ENCODE data around the gene CASZ1. TPM values are rescaled to one million over a fixed set of nuclear protein-coding genes. Genes with fewer than 3 reads are reported as not detected.

CASZ1 gene
- total RNA-seq, 1 experiment from 2014 or later = 3.9 TPM

DNA sequence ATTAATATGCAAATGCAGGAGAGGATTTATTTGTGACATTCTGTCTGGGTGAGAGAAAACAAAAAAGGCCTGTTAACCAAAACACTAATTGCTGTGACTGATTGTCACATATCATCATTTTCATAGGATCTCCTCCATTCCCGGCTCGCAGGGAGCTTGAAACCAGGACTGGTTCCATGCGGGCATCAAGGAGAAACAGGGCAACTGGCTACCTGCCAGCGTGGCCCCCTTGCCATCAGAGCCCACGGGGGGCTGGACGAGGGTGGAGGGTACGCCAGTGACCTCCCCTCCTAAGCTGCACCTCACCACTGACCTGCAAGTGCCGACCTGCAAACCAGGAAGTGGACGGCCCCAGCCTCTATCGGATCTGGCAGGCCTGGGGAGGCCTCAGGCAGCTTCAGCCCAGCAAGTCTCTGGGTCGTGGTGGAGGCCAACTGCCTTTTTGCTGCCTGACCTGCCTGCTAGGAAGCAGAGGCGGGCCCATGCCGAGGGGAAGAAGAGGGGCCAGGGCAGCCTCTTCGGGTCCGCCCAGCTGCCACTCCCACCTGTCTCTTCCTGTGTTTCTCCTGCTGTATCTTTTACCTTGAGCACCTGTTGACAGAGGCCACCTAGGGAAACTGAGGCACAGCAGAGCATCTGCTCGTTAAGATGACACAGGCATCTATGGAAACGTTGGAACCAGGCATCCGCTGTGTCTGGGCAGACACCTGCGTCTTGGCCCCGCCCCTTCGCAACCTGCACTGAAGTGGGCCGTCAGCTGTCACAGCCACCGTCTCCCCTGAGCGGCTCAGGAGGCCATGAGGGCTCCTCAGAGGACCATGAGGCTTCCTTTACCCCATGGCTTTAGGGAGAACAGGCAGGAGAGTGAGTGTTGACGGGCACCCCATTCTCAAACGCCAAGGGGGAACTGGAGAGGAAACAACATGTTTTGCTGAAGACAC is 74.8 kb downstream of the CASZ1 start:
- Histone ChIP-seq H3K4me2 (ENCODE audit: insufficient read depth, insufficient read length, low read length) (no peak overlapping the region), H2BK15ac (ENCODE audit: low read depth, low read length) (no peak overlapping the region), H3K14ac (ENCODE audit: insufficient read depth, low read length) (no peak overlapping the region), H3K9me3 (ENCODE audit: control insufficient read depth, low read depth, low read length) (no peaks in the 10 kb centered on the region), H4K91ac (ENCODE audit: insufficient read length, low read depth, low read length) (no peak overlapping the region), H3T11ph (ENCODE audit: low read length) (no peak overlapping the region), H3K56ac (ENCODE audit: insufficient read length, low read depth, low read length) (no peak overlapping the region), H3K18ac (ENCODE audit: insufficient read length, low read depth, low read length) (no peak overlapping the region), H4K5ac (ENCODE audit: insufficient read length, low read depth, low read length) (no peak overlapping the region), H3K27me3 (ENCODE audit: insufficient read depth, low read length) (no peaks in the 10 kb centered on the region), H3K4ac (ENCODE audit: low read depth, low read length) (no peak overlapping the region), H3K4me1 (ENCODE audit: insufficient read depth, low read length) (no peaks in the 10 kb centered on the region; the same call in 1 of the 2 replicates), H2AFZ (ENCODE audit: low read length) (no peak overlapping the region), H2BK5ac (ENCODE audit: insufficient read length, low read length) (no peak overlapping the region), H3K9ac (ENCODE audit: extremely low read depth, insufficient read length, low read length) (no peak overlapping the region), H3K79me2 (ENCODE audit: insufficient read depth, low read length) (no peaks in the 10 kb centered on the region), H3K79me1 (ENCODE audit: insufficient read depth, low read depth, low read length, poor library complexity, severe bottlenecking) (no peaks in the 10 kb centered on the region), H3K23me2 (ENCODE audit: insufficient read length, low read depth, low read length, poor library complexity, severe bottlenecking) (no peaks in the 10 kb centered on the region), H3K23ac (ENCODE audit: insufficient read length, low read depth, low read length) (no peak overlapping the region), H3K27ac (ENCODE audit: insufficient read length, low read depth, low read length) (no peak overlapping the region), H4K20me1 (ENCODE audit: control insufficient read depth, insufficient read depth, insufficient read length) (no peaks in the 10 kb centered on the region), H4K8ac (replicated peaks; ENCODE audit: insufficient read length, low read depth, low read length) (no peak overlapping the region), H2BK12ac (ENCODE audit: insufficient read length, low read depth, low read length) (no peak overlapping the region), H2BK120ac (ENCODE audit: low read depth, low read length, poor library complexity, severe bottlenecking) (no peak overlapping the region), H2BK20ac (ENCODE audit: low read depth, low read length, poor library complexity, severe bottlenecking) (no peak overlapping the region), H2AK5ac (ENCODE audit: insufficient read length, low read length) (no peak overlapping the region)
- no CpG with 5 or more reads among the region's 26 CpGs for WGBS (ENCODE audit: extremely low coverage, insufficient read length, low lambda C conversion rate)
- no peaks in the 10 kb centered on the region for H3K36me3 Mint-ChIP-seq (ENCODE audit: insufficient read depth in 1 of 3, low read depth in 3 of 3)
- TF ChIP-seq, protein P1, sequence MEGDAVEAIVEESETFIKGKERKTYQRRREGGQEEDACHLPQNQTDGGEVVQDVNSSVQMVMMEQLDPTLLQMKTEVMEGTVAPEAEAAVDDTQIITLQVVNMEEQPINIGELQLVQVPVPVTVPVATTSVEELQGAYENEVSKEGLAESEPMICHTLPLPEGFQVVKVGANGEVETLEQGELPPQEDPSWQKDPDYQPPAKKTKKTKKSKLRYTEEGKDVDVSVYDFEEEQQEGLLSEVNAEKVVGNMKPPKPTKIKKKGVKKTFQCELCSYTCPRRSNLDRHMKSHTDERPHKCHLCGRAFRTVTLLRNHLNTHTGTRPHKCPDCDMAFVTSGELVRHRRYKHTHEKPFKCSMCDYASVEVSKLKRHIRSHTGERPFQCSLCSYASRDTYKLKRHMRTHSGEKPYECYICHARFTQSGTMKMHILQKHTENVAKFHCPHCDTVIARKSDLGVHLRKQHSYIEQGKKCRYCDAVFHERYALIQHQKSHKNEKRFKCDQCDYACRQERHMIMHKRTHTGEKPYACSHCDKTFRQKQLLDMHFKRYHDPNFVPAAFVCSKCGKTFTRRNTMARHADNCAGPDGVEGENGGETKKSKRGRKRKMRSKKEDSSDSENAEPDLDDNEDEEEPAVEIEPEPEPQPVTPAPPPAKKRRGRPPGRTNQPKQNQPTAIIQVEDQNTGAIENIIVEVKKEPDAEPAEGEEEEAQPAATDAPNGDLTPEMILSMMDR (conservative IDR thresholded peaks at IDR 0.05) = no peak
- peak; percentile 66 for DNase-seq
- H3K9me3 Mint-ChIP-seq = no peaks in the 10 kb centered on the region; a peak in 1 of 5 replicates
- peak overlapping the region in 1 of 2 experiments; percentile 23; a peak in 2 of 5 replicates for H3K4me3 Mint-ChIP-seq
- peaks cover 22 to 46% of the 10 kb centered on the region in 2 experiments for H3K4me1 Mint-ChIP-seq
- H3K27me3 Mint-ChIP-seq (ENCODE audit: low read depth) = no peaks in the 10 kb centered on the region; the same call in 1 of the 2 replicates
- no peak overlapping the region for H3K27ac Mint-ChIP-seq

Data from H9 (cell line).